Stimulated activated CD8-positive, alpha-beta memory T cell treated with anti-CD3 and anti-CD28 coated beads, Interleukin-12 subunit alpha, Interleukin-12 subunit beta, amount 100 ng/mL, for 1 hour (primary cell): ENCODE measurements around the gene AMDHD1.

Source experiments
- DNase-seq: peaks from one replicate; pipeline ENCODE4 v3.0.0-alpha.2; 2020; ENCODE audit warnings: low read depth

The AMDHD1 gene

DNA sequence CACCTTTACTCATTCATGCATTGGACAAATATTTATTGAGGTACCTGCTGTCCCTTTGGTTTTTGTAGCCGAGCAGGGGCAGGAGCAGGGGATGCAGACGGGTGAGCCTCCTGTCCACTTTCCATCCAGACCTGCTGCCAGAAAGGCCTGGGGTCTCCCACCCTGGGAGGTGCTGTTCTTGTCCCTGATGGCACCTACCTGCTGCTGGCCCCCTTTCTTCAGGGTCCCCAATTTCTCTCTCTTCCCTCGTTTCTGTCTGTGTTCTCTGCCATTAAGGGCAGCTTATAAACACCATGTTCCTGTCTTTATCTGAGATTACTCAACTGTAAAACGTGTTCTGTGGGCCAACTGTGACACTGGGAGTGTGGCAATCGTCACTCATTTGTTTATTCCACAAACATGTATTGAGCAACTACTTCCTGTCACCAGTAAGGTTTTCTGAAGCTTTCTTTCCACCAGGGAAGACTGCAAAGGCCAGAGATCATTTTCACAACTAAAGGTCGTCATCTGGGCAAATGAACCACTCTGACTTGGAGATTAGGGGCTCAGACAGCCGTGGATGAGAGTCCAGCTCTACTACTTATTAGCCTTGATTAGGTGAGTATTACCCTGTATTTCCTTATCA is 53.0 kb downstream of the AMDHD1 start, which contains the start of gene HAL:
HAL (minus strand) TSS at position 311 of the 625 bp plus-strand sequence. CDS start 434 bp downstream, outside the sequence.
- no peak for DNase-seq

DNA sequence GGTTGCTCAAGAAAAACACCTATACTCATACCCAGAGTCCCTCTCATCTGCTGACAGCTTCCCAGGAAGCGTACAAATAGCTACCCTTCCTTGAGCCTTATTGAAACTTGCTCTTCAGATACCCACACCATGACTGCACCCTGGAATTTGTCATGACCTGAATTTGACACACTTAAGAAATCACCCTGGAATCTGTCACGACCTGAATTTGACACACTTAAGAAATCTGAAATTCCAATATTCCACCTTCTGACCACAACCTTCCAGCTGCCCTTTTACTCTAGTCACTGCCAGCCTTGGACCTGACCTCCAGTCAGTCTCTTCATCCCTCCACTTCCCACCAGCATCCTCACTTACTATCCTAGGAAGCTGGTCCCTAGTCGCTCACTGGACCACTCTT is 54.1 kb downstream of the AMDHD1 start:
- no peak for DNase-seq

DNA sequence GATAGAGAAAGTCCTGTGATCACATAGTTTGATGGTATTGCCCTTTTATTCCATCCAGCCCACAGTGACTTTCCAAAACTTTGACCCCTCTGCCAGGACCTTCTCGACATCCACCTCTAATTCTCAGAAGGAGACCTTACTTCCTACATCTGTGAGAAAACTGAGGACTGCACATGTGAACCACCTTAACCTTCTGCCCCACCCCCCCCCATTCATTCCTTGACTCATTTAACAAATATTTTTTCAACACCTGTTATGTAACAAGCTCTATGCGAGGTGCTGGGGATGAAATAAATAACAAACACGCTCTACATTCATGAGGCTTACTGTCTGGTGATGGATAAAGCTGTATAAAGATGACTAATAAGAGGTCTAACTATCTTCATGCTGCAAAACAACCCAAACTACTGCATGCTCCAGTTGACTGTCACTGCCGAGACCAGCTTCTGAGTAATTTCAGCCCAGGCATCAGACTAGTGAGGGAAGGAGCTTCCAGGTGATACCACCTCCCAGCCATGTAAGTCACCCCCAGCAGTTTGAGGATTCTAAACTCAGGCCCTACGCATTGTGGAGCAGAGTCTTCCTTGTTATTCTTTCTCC is 54.9 kb downstream of the AMDHD1 start:
- no peak for DNase-seq

DNA sequence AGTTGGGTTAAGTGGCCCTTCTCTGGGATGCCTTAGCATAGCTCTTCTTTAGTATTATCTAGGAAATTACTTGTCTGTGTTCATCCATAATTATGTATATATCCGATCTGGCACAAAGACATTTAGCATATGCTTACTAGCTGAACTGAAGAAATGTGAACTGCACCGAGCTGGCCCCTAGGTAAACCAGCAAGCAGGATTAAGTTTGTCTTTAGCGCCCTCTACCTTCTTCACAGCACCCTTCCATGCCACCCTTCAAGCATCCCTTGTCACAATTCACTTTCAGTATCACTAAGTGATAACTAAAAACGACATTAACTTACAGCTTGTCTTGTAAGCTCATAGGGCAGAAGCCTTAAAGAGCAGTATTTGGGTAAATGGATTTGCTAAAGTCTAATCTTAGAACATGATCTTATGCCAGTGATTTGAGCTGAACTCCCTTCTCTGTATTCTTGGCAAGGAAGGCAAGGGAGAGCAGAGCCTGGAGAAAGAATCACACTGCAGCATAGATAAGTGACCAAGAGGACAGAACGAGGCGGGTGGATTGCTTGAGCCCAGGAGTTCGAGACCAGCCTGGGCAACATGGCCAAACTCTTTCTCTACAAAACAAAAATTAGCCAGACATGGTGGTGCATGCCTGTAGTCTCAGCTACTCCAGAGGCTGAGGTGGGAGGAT is 55.6 kb downstream of the AMDHD1 start:
- peak; percentile 26 for DNase-seq

DNA sequence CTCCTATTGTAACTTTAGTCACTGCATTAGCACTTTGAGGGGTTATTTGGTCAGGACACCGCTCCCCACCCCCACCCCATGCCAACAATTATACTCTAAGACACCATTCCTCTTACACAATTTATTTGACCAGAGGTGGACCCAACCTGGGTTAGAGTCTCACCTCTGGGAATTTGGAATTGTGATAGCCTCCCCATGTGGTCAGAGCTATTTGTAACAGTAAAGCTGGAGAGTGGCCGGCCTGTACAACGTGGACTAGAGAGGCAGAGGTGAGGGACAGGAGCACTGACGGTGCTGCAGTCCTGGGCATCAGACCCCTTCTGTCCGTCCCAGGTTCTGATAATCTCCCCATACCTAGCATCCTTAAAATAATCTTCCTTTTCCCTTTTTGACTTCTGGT is 56.4 kb downstream of the AMDHD1 start:
- DNase-seq, result no peak

DNA sequence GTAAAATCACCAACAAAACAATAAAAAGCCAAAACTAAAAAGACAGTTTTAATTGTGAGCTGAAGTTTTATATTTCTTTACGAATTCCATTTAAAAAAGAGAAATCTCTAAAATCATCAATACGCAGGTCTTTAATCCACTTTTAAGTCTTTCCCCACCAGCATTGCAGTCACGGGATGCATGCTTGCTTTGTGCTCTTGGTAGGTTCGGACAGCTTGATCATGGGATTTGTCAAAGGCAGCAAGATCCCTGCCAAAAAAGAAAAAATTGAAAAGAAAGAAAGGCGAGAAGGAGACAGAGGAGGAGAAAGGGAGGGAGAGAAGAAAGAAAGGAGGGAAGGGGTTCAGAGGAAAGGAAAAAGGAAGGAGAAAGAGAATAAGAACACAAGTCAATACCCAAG is 57.7 kb downstream of the AMDHD1 start:
- no peak for DNase-seq

DNA sequence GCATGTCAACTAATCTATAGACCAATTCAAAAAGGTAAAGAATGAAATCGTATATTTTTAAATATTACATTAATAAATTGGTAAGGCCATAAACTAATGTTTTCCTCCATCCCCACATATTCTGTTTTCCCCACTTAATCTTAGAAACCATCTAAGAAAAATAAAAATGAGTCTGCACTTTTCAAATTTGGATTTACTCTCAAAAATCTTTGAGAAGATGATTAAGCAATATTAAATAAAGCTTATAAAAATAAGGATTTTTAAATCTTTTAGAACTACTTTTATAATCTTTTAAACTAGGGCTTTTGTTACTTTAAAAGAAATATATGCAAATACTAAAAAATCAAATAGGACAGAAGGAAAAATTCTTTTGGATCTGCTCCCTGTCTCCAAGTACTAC is 63.6 kb downstream of the AMDHD1 start:
- DNase-seq, result no peak

DNA sequence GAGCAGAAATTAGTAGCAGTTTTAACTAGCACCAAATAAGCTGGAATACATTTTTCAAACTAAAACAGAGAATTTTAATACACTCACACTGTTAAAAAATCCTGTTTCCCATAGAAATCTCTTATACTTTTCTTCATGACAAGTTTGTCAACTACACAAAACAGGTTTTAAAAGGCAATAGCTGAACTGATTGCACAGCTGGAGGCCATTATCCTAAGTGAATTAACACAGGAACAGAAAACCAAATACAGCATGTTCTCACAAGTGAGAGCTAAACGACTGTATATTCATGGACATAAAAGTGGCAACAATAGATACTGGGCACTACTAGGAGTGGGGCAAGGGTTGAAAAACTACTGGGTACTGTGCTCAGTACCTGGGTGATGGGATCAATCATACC is 64.6 kb downstream of the AMDHD1 start:
- no peak for DNase-seq

DNA sequence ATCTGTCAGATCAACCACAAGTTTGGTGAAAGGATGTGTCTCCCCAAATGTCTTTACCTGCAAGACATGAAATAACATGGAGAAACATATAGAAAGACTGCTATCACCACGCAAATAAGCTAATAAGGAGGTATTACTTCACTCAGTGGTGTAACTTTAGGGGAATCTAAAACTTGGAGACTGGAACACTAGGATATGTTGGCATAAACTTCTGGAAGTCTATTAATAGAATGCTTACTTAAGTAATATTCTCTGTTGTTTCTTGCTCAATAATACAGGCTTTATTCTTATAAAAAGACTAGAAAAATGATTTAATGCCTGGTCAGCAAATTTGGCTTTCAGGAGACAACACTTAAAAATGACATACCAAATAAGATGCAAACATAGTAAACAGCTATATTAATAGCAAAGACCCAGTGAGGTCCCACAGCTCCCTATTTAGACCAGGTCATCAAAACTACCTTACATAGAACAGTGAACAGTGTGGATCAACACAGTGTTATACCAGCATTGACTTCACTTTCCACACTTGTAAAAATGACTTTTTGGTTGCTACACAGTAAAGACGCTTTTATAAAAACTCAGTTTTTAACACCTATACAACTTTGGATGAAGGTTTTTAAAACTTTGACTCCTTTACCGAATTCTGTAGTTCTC is 71.9 kb downstream of the AMDHD1 start:
- no peak for DNase-seq

DNA sequence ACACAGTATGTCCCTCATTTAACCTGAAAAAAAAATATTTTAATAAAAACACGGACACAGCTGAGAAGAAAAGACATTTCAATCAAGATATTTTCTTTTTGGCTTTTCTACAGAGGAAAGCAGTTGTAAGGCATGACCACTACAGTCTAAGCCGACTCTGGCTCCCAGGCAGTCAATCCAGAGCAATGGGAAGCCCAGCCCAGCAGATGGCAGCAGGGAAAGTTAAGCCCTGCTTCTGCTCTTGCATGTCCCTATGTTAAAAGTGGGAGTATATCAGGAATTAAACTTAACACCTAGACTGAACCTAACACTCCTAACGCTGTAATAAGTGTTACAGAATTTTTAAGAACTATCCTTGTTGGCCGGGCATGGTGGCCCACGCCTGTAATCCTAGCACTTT is 72.5 kb downstream of the AMDHD1 start:
- DNase-seq, result no peak
